HL-60/S4 treated with retinoic acid at 250 ng/mL for 4 days and 3 days (cell line): ENCODE measurements around the gene TMEM273.
"Not testable (repeated sequence)": the region's sequence is repeated elsewhere in the genome, so short reads cannot be mapped to it uniquely, and the experiment has no call there.

Experiments
- in situ Hi-C: fragments of 300-500 bp; cut with MboI; formaldehyde crosslinking; loops from 2 replicates; pipeline ENCODE4 v1.7.0; 2022; ENCODE audit warnings: low sequenced_read_pairs

Gene TMEM273

GRCh38 chr10:49207113-49207512 is 18.9 kb upstream of the TMEM273 start:
- in situ Hi-C loops, result no loop called here

- in situ Hi-C loops, result no loop called here
These were observed 17.0 kb upstream of the TMEM273 start for GRCh38 chr10:49205206-49205605.

- in situ Hi-C loops, result no loop called here
These were observed 15.9 kb upstream of the TMEM273 start for GRCh38 chr10:49204119-49204518.

GRCh38 chr10:49202266-49202665 is 14.1 kb upstream of the TMEM273 start:
- in situ Hi-C loops, result no loop called here

GRCh38 chr10:49200854-49201253 is 12.7 kb upstream of the TMEM273 start:
- in situ Hi-C loops, result no loop called here

DNA sequence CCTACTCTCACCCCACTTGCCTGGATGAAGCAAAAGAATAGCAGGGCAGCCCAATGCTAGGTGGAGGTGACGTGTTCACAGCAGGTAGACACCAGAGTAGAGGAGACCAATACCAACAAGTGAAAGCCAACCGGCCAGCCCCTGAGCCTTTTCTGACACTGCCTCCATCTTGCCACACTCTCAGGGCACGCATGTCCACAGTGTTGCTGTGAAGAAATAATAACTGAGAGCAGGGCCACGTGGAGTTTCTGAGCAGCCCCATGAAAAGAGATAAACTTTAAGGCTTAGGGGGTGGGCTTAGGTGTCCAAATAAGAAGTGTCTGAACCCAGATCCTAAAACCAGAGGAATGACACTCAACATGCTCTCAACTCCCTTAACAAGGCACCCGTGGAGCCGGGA is 9.0 kb upstream of the TMEM273 start:
- in situ Hi-C loops, result no loop called here

GRCh38 chr10:49195864-49196263 is 7.7 kb upstream of the TMEM273 start:
- in situ Hi-C loops, result not testable (repeated sequence)

DNA sequence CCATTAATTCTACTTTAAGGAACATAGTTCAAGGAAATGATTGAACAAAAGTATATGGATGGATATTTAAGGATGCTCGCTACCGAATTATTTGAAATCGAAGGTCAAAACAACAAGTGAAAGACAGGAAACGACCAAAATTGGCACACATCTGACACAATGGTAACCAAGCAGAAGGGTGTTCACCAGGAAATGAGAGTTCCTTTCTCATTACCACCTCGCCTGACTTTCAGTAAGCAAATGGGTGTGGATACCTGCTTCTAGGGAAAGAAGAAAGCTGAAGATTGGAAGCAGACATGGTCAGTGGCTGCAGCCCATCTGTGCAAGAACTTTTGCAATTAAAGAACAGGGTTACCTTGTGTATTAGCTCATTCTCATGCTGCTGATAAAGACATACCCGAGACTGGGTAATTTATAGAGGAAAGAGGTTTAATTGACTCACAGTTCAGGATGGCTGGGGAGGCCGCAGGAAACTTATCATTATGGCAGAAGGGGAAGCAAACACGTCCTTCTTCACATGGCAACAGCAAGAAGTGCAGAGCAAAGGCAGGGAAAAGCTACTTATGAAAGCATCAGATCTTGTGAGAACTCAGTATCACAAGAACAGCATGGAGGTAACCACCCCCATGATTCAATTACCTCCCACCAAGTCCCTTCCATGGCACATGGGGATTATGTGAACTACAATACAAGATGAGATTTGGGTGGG is 6.2 kb upstream of the TMEM273 start:
- in situ Hi-C loops, result no loop called here

DNA sequence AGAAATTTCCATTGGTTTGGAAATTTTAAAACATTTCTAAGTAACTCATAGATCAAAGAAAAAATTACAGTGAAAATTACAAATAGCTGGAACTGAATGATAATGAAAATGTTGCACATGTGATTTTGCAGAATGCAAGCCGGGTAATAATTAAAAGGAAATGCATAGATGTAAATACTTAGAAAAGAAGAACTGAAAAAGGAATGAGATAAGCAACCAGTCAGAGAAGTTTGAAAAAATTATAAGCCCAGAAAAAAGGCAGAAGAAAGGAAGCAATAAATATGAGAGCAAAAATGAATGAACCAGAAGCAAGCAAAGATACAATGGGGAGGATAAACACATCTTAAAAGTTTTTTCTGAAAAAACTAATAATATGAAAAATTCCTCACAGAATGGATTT is 3.2 kb upstream of the TMEM273 start:
- in situ Hi-C loops, result no loop called here

GRCh38 chr10:49189422-49189821 is 1.2 kb upstream of the TMEM273 start:
- in situ Hi-C loops, result no loop called here

- in situ Hi-C loops, result no loop called here
These were observed 1.1 kb downstream of the TMEM273 start for GRCh38 chr10:49187044-49187484.

- in situ Hi-C loops, result no loop called here
These were observed 1.6 kb downstream of the TMEM273 start for GRCh38 chr10:49186613-49187012.

- in situ Hi-C loops, result no loop called here
These were observed 3.0 kb downstream of the TMEM273 start for GRCh38 chr10:49185213-49185612.

DNA sequence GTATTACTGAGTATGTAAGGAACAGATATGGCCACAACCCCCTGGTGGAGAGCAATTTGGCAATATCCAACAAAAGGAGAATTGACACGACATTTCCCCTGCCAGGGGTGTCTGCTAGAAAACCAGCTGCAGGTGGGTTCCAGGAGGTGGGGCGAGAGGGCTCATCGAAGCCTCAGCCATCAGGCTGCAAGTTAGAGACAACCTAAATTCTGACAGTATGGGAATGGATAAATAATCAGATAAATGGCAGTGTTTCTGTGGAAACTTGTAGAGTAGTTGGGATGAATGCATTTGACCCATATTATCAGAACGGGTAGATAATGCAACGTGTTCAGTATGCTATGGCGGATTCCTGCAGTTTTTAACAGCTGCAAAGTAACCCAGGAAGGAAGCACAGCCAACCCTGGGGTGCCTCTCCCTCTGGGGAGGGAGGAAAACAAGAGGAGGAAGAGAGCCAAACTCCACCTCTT is 3.5 kb downstream of the TMEM273 start:
- in situ Hi-C loops, result no loop called here

DNA sequence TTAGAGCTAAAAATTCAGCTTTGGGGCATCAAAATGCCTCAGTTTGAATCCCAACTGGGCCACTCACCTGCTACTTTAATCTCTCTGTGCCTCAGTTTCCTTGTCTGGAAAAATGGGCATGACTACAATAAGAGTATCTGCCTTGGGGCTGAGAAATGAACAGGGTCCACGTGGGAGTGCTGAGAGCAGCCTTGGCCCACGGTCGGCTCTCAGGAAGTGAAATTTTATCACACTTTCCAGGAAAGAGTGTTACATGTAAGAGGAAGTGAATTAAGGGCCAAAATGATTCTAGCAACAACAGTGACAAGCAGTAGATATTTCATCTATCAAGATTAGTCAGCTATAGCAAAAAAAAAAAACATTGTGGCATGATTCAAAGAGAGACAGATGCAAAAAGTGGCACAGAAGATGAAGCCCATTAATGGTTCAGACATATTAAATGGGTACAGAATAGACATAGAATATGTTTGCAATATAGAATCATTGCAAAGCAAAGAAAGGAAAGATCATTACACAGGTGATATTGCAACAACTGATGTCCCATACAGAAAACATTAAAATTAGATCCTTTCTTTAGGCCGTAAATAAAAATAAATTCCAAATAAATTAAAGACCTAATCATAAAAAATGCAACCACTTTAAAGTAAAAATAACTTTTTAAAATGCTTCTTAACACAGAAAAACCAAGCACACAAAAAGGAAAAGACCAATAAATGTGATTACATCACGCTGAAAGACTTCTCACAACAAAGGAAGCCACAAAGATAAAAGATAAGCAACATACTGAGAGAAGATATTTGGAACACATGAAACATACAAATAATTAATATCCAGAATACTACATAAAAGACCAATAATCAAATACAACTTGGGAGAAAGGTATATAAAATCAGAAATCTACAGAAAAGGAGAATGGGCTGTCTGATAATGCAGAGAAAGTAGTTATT is 4.3 kb downstream of the TMEM273 start:
- in situ Hi-C loops, result no loop called here

GRCh38 chr10:49182776-49183175 is 5.4 kb downstream of the TMEM273 start:
- in situ Hi-C loops, result no loop called here

GRCh38 chr10:49180444-49180860 is 7.7 kb downstream of the TMEM273 start:
- in situ Hi-C loops, result no loop called here

GRCh38 chr10:49179699-49180443 is 8.3 kb downstream of the TMEM273 start:
- in situ Hi-C loops, result no loop called here

- in situ Hi-C loops, result no loop called here
These were observed 9.4 kb downstream of the TMEM273 start for GRCh38 chr10:49178489-49179471.
